Stomach (tissue), 9 donors: ENCODE data around the gene GGCX. TPM values are rescaled to one million over a fixed set of nuclear protein-coding genes. Genes with fewer than 3 reads are reported as not detected.

Experiments
- DNase-seq, 2 donors: peaks; one replicate each; pipeline versions ENCODE4 v3.0.0 to v3.0.0-alpha.2; 2013 to 2019
- H3K27ac ChIP-seq, 5 donors: fragments of 200-600 bp in 4 of 5; sonication (generic) in 4 of 5; one replicate each; pipeline ENCODE4 v1.5.1; 2013 to 2019; ENCODE audit warnings: mild to moderate bottlenecking in 1 of 5, moderate library complexity in 1 of 5
- H3K27me3 ChIP-seq, 3 donors: fragments of 200-600 bp; sonication (generic); one replicate each; pipeline ENCODE4 v1.5.1; 2017 to 2019; ENCODE audit warnings: mixed run types in 1 of 3
- H3K36me3 ChIP-seq, 4 donors: fragments of 200-600 bp; sonication (generic); 1 replicate in 3 of 4; 2 replicates in 1 of 4; pipeline ENCODE4 v1.5.1; 2016 to 2019
- H3K4me1 ChIP-seq, 4 donors: fragments of 200-600 bp; sonication (generic); one replicate each; pipeline ENCODE4 v1.5.1; 2016 to 2019
- H3K4me3 ChIP-seq, 4 donors: fragments of 200-600 bp; sonication (generic) in 3 of 4; one replicate each; pipeline ENCODE4 v1.5.1; 2016 to 2019; ENCODE audit warnings: mild to moderate bottlenecking in 1 of 4
- H3K9me3 ChIP-seq, 4 donors: fragments of 200-600 bp; sonication (generic); one replicate each; pipeline ENCODE4 v1.5.1; 2016 to 2019
- CTCF ChIP-seq, 7 experiments: fragments of 450-650 bp in 4 of 7; fragments of 200-600 bp in 3 of 7; sonication (generic) in 3 of 7; IDR thresholded peaks; one replicate each; pipeline ENCODE4 v1.5.1; 2016 to 2019; ENCODE audit warnings: antibody characterized with exemption in 7 of 7, control low read depth in 2 of 7, mild to moderate bottlenecking in 1 of 7
- EP300 ChIP-seq: sonication (generic); formaldehyde crosslinking; IDR thresholded peaks from one replicate; pipeline ENCODE4 v1.6.1; 2017; ENCODE audit warnings: antibody characterized with exemption
- POLR2A ChIP-seq, 4 donors: fragments of 450-650 bp; IDR thresholded peaks; one replicate each; pipeline ENCODE4 v1.6.1; 2016; ENCODE audit warnings: antibody characterized with exemption in 4 of 4, control low read depth in 2 of 4, mild to moderate bottlenecking in 1 of 4, moderate library complexity in 1 of 4
- POLR2AphosphoS5 ChIP-seq, 3 donors: sonication (generic); formaldehyde crosslinking; IDR thresholded peaks; one replicate each; pipeline ENCODE4 v1.6.1; 2016; ENCODE audit warnings: antibody characterized with exemption in 3 of 3
- WGBS, 5 donors: extraction: QIAGEN DNeasy Blood & Tissue Kit in 3 of 5; methylation state at CpG; one replicate each; pipeline versions ENCODE4 v1.1.5 to v1.1.7; 2013 to 2018; 5-methylcytosine and 5-hydroxymethylcytosine counted together
- intact Hi-C: fragments of 100-400 bp; cut with DNase I; formaldehyde crosslinking; loops from one replicate; pipeline ENCODE4 v1.15.1; 2023; ENCODE audit warnings: low total_unique reads
- polyA plus RNA-seq, 3 donors: library from polyadenylated mRNA; stranded (reverse); fragments of 200-250 nt; gene quantifications; one replicate each; pipeline ENCODE4 v1.2.3, GENCODE V29; 2013
- total RNA-seq, 5 donors: library from RNA; depleted of rRNA; stranded (reverse); fragments of >200 nt; gene quantifications; one replicate each; pipeline versions ENCODE4 v1.1.0 to v1.2.3, GENCODE V29; 2014 to 2016
- donor health status: healthy with polysubstance abuse.
- donor health status: Bipolar disorder and iron deficiency.
- donor health status: healthy.

GGCX gene
- total and polyA plus RNA-seq, 8 donors: 5.2 to 87.5 (median 15.9) TPM

- no peak overlapping the region for H3K27ac ChIP-seq
- intact Hi-C loops: no loop called here
- no peak overlapping the region for H3K4me3 ChIP-seq
- H3K27me3 ChIP-seq: no peaks in the 10 kb centered on the region
- no peaks in the 10 kb centered on the region for H3K36me3 ChIP-seq
- no peak for DNase-seq
- H3K9me3 ChIP-seq: no peaks in the 10 kb centered on the region
- H3K4me1 ChIP-seq: peaks cover 22 to 38% (median 31%) of the 10 kb centered on the region in 4 donors
- TF ChIP-seq POLR2A (IDR thresholded peaks at IDR 0.05): no peak
- no peak for TF ChIP-seq POLR2AphosphoS5 (IDR thresholded peaks at IDR 0.05)
- TF ChIP-seq EP300: no peak
- TF ChIP-seq CTCF (IDR thresholded peaks at IDR 0.05): no peak
Observed at GRCh38 chr2:85527787-85528186, 33.5 kb downstream of the GGCX start.

GRCh38 chr2:85525567-85525966, 35.7 kb downstream of the GGCX start:
- Histone ChIP-seq H3K9me3 (no peaks in the 10 kb centered on the region), H3K27ac (peak overlapping the region in 3 of 5 donors; percentile 75 to 84 (median 76)), H3K36me3 (no peaks in the 10 kb centered on the region), H3K4me1 (peaks cover 22 to 32% (median 26%) of the 10 kb centered on the region in 4 donors), H3K27me3 (no peaks in the 10 kb centered on the region), H3K4me3 (no peak overlapping the region)
- DNase-seq: no peak
- WGBS, 5 donors: 81 to 89% (median 84%) methylated on average over 4 of the region's 4 CpGs
- intact Hi-C loops: no loop called here
- no peak for TF ChIP-seq CTCF (IDR thresholded peaks at IDR 0.05)
- TF ChIP-seq POLR2A (IDR thresholded peaks at IDR 0.05): no peak
- no peak for TF ChIP-seq EP300
- TF ChIP-seq POLR2AphosphoS5 (IDR thresholded peaks at IDR 0.05): no peak

- Histone ChIP-seq H3K27me3 (no peaks in the 10 kb centered on the region), H3K9me3 (no peaks in the 10 kb centered on the region), H3K4me3 (no peak overlapping the region), H3K36me3 (no peaks in the 10 kb centered on the region), H3K4me1 (peaks cover 22 to 32% (median 26%) of the 10 kb centered on the region in 4 donors), H3K27ac (peak overlapping the region; percentile 13 to 84 (median 75))
- 47 to 69% (median 52%) methylated on average over 4 to 5 of the region's 5 CpGs for WGBS, 5 donors
- no peak for TF ChIP-seq CTCF (IDR thresholded peaks at IDR 0.05)
- TF ChIP-seq POLR2A (IDR thresholded peaks at IDR 0.05): no peak
- TF ChIP-seq POLR2AphosphoS5 (IDR thresholded peaks at IDR 0.05): no peak
- no peak for TF ChIP-seq EP300
- no peak for DNase-seq
- intact Hi-C loops: no loop called here
Observed at GRCh38 chr2:85525029-85525428, 36.3 kb downstream of the GGCX start.

GRCh38 chr2:85524336-85524908, 36.9 kb downstream of the GGCX start:
- no peaks in the 10 kb centered on the region for H3K27me3 ChIP-seq
- TF ChIP-seq POLR2AphosphoS5 (IDR thresholded peaks at IDR 0.05): no peak
- TF ChIP-seq CTCF (IDR thresholded peaks at IDR 0.05): no peak
- TF ChIP-seq POLR2A (IDR thresholded peaks at IDR 0.05): no peak
- no peak for TF ChIP-seq EP300
- DNase-seq: peak; percentile 31 to 55
- no peaks in the 10 kb centered on the region for H3K9me3 ChIP-seq
- H3K4me1 ChIP-seq: peaks cover 22 to 32% (median 26%) of the 10 kb centered on the region in 4 donors
- H3K27ac ChIP-seq: peak overlapping the region; percentile 62 to 84 (median 75)
- H3K36me3 ChIP-seq: no peaks in the 10 kb centered on the region
- 12 to 21% (median 16%) methylated on average over 8 of the region's 8 CpGs for WGBS, 5 donors
- H3K4me3 ChIP-seq: no peak overlapping the region
- intact Hi-C loops: no loop called here
